Measurements from ENCODE around the gene RUNX1.
A peak's percentile ranks its signal among the peaks of the same experiment; 100 is the strongest.

RUNX1 gene

DNA sequence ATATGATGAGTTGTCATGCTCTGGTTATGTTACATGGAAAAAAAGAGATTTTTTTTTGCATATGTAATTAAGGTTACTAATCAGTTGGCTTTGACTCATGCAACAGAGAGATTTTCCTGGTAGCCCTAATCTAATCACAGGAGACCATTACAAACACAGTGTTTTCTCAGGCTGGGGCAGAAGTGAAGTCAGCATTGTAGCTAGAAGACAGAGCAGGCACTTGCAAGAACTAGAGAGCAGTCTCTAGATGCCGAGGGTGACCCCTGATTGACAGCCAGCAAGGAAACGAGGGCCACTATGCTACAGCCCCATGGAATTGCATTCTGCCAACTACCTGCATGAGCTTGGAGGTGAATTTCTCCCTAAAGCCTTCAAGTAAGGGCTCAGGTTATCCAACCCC lies 151.3 kb downstream of the RUNX1 start:
- no peak for DNase-seq
- intact Hi-C loops (cut with DNase I): no loop called here

DNA sequence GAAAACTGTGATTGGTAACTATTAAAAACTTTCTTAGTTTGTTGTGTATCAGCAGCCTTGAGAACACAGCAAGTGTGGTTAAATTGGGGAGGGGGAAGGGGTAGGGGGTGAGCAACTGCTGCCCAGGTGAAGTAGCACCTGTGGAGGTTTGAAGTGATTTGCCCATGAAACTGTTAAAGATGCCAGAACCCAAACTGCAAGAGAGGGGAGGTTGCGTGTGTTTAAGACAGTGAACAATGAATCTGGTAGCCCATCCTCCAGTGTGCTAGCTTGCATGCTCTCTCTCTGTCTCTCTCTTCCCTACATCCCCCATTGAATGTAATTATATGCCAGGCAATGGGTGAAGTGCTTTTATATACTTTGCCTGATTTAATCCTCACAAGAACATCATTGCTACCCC lies 154.7 kb downstream of the RUNX1 start:
- DNase-seq: no peak
- intact Hi-C loops (cut with DNase I): no loop called here

DNA sequence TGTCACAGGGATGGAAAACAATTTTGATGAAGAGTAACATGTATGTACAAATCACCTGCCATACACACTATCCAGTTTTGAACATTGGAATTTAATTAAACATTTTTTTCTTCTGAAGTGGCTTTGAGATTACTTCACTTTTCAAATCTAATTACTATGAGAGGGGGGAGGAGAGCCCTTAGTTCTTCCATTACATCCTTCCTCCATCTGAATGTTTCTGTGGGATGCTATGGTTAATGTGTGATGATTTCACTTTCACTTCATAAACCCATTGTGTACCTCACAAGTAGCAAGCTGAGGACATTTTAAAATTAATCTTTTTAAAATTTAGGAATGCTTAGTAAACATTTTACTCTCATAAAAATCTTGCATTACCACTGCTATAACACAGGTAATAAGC lies 156.9 kb downstream of the RUNX1 start:
- DNase-seq: no peak
- intact Hi-C loops (cut with DNase I): no loop called here

DNA sequence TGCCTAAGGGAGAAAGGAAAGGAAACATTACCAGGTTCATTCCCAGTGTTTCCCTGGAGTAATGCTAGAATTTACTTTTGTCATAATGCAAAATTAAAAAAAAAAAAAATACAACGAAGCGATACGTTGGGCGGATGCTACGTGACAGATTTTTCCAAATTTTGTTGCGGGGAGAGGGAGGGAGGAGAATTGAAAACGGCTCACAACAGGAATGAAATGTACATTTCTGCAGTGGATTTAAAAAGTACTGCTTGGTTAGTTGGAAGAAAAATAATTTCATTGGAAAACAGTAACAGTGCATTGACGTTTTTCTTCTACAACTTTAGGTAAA lies 157.5 kb downstream of the RUNX1 start:
- intact Hi-C loops (cut with DNase I): no loop called here

DNA sequence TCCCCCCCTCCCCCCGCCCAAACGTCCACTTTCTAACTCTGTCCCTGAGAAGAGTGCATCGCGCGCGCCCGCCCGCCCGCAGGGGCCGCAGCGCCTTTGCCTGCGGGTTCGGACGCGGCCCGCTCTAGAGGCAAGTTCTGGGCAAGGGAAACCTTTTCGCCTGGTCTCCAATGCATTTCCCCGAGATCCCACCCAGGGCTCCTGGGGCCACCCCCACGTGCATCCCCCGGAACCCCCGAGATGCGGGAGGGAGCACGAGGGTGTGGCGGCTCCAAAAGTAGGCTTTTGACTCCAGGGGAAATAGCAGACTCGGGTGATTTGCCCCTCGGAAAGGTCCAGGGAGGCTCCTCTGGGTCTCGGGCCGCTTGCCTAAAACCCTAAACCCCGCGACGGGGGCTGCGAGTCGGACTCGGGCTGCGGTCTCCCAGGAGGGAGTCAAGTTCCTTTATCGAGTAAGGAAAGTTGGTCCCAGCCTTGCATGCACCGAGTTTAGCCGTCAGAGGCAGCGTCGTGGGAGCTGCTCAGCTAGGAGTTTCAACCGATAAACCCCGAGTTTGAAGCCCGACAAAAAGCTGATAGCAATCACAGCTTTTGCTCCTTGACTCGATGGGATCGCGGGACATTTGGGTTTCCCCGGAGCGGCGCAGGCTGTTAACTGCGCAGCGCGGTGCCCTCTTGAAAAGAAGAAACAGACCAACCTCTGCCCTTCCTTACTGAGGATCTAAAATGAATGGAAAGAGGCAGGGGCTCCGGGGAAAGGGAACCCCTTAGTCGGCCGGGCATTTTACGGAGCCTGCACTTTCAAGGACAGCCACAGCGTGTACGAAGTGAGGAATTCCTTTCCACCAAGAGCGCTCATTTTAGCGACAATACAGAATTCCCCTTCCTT lies 158.1 kb downstream of the RUNX1 start:
- intact Hi-C loops (cut with DNase I): no loop called here
- DNase-seq: peak in 16 of 42 donors; percentile 10 to 52 (median 24)

More for the DNA sequence above, 157.5 kb downstream of the RUNX1 start:
- no peak for DNase-seq

DNA sequence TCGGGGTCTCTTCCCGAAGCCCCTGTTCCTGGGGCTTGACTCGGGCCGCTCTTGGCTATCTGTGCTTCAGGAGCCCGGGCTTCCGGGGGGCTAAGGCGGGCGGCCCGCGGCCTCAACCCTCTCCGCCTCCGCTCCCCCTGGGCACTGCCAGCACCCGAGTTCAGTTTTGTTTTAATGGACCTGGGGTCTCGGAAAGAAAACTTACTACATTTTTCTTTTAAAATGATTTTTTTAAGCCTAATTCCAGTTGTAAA lies 158.7 kb downstream of the RUNX1 start:
- DNase-seq: no peak
- intact Hi-C loops (cut with DNase I): no loop called here

DNA sequence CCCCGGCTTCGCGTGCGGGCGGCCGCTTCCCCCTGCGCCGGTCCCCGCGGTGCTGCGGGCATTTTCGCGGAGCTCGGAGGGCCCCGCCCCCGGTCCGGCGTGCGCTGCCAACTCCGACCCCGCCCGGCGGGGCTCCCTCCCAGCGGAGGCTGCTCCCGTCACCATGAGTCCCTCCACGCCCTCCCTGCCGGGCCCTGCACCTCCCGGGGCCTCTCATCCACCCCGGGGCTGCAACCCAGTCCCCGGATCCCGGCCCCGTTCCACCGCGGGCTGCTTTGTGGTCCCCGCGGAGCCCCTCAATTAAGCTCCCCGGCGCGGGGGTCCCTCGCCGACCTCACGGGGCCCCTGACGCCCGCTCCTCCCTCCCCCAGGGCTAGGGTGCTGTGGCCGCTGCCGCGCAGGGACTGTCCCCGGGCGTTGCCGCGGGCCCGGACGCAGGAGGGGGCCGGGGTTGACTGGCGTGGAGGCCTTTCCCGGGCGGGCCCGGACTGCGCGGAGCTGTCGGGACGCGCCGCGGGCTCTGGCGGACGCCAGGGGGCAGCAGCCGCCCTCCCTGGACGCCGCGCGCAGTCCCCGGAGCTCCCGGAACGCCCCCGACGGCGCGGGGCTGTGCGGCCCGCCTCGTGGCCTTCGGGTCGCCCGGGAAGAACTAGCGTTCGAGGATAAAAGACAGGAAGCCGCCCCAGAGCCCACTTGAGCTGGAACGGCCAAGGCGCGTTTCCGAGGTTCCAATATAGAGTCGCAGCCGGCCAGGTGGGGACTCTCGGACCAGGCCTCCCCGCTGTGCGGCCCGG lies 159.2 kb downstream of the RUNX1 start:
- intact Hi-C loops (cut with DNase I): no loop called here
- DNase-seq: peak in 39 of 42 donors; percentile 16 to 78 (median 55)

DNA sequence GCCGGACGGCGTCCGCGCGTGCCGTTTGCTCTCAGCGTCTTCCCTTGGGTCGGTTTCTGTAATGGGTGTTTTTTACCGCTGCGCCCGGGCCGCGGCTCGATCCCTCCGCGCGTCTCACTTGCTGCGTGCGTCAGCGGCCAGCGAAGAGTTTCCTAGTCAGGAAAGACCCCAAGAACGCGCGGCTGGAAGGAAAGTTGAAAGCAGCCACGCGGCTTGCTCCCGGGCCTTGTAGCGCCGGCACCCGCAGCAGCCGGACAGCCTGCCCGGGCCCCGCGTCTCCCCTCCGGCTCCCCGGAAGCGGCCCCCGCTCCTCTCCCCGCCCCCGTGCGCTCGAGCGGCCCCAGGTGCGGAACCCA lies 159.8 kb downstream of the RUNX1 start:
- intact Hi-C loops (cut with DNase I): no loop called here
- peak in 17 of 42 donors; percentile 6 to 66 (median 33) for DNase-seq

DNA sequence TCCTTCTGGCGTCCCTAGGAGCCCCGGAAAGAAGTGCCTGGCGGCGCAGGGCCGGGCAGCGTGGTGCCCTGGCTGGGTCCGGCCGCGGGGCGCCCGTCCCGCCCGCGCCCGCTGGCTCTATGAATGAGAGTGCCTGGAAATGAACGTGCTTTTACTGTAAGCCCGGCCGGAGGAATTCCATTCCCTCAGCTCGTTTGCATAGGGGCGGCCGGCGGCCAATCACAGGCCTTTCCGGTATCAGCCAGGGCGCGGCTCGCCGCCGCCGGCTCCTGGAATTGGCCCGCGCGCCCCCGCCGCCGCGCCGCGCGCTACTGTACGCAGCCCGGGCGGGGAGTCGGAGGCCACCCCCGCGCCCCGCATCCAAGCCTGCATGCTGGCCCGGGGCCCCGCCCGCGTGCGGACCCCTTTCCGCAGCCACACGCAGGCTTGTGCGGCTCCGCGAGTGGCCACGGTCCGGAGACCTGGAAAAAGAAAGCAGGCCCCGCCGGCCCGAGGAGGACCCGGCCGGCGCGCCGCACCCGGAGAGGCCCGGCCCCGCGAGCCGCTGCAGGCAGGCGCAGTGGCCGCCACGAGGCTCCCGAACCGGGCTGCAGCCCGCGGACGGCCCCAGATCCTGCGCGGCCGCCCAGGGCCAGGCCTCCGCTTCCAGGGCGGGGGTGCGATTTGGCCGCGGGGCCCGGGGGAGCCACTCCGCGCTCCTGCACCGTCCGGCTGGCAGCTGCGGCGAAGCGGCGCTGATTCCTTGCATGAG lies 160.4 kb downstream of the RUNX1 start:
- intact Hi-C loops (cut with DNase I): no loop called here
- DNase-seq: peak; percentile 46 to 88 (median 70)

DNA sequence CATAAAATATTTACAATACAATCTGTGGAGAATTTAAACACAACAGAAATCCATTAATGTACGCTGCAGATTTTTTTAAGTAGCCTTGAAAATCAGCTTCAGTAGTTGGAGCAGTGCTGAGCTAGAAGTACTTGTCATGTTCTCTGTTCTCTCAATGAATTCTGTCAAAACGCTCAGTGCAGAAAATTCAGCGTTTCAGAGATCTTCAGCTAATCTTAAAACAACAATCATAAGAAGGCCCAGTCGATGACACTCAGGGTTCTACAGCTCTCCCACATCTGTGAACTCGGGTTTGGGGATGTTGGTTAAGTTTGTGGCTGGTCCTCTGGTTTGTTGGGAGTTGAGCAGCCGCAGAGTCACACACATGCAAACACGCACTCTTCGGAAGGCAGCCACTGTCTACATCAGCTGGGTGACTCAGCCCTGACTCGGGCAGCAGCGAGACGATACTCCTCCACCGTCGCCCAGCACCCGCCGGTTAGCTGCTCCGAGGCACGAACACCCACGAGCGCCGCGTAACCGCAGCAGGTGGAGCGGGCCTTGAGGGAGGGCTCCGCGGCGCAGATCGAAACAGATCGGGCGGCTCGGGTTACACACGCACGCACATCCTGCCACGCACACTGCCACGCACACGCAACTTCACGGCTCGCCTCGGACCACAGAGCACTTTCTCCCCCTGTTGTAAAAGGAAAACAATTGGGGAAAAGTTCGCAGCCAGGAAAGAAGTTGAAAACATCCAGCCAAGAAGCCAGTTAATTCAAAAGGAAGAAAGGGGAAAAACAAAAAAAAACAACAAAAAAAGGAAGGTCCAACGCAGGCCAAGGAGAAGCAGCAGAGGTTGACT lies 161.2 kb downstream of the RUNX1 start:
- DNase-seq: peak; percentile 47 to 94 (median 77)
- intact Hi-C loops (cut with DNase I): no loop called here

DNA sequence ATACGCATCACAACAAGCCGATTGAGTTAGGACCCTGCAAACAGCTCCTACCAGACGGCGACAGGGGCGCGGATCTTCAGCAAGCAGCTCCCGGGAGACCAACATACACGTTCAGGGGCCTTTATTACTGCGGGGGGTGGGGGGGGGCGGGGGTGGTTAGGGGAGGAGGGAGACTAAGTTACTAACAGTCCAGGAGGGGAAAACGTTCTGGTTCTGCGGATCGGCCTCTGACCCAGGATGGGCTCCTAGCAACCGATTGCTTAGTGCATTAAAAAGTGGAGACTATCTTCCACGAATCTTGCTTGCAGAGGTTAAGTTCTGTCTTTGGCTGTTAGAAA lies 162.0 kb downstream of the RUNX1 start:
- peak in 1 of 42 donors; percentile 23 for DNase-seq
- intact Hi-C loops (cut with DNase I): no loop called here

DNA sequence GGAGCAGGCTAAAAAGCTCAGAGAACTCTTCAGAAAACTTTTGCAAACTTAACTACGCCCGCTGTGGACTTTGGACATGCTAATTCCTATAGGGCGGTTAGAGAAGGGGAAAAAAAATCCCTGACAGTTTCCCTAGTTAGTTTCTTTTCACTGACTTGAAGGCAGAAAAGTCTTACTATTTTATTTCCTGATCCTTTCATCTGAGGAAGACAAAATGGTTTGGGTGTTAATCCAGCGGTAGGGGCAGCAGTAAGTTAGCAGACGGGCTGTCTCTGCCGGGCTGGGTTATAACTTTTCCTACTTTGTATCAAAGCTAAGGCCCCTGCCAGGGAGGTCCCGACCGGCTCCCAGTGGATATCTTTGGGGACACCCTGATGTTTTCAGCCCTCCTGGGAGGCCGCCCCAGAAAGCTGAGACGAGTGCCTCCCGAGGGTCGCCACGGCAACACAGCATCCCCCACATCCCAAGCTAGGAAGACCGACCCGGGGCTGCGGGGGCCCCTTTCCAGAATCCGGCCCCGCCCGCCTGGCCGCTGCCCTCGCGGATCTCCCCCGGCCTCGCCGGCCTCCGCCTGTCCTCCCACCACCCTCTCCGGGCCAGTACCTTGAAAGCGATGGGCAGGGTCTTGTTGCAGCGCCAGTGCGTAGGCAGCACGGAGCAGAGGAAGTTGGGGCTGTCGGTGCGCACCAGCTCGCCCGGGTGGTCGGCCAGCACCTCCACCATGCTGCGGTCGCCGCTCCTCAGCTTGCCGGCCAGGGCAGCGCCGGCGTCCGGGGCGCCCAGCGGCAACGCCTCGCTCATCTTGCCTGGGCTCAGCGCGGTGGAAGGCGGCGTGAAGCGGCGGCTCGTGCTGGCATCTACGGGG lies 162.6 kb downstream of the RUNX1 start:
- DNase-seq: peak in 2 of 42 donors; percentile 15 to 42
- intact Hi-C loops (cut with DNase I): no loop called here

DNA sequence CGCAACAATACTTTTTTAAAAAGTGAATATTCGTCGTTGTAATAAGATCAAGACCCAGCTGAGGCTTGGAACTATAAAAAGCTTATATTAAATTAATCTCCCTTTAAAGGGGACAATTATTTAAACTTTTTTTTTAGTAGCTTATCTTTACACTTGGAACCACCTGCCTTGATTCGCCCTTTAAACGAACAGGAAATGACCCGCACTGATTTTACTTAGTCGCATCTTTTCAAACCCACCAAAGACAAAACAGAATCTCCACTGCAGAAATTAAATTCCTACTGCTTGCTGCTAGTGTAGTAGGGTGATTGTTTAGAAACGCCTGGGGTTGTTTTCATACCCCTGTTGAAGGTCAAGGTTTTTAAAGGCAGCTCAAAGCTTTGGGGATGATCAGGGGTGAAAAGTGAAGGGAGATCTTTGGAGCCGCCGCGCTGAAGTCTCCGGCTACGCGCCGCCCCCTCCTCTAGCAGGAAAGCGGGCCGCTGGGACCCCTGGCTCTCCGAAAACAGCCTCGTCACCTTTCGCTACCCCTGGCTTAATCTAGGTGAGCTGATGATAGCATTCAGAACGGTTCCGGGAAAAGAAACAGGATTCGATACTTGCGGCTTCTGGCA lies 163.4 kb downstream of the RUNX1 start:
- DNase-seq: peak in 1 of 42 donors; percentile 21
- intact Hi-C loops (cut with DNase I): no loop called here

DNA sequence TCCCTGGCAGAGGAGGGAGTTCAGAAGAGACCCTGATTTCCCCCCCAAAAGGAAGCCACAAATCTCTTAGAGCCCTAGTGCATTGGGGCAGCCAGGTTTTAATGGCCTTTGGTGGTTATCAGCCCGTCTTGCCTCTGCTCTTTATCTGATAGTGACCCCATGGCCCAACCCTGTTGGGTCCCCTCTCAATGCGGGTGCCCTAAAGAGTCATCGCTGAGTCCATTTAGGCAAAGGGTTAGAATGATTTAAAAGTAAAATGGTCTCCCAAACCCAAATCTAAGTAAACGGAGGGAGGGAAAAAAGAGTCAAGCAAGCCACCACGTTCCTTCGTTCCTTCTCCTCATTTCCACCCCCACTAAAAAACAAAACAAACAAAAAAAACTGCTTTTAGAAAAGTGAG lies 164.0 kb downstream of the RUNX1 start:
- intact Hi-C loops (cut with DNase I): no loop called here
- DNase-seq: no peak

DNA sequence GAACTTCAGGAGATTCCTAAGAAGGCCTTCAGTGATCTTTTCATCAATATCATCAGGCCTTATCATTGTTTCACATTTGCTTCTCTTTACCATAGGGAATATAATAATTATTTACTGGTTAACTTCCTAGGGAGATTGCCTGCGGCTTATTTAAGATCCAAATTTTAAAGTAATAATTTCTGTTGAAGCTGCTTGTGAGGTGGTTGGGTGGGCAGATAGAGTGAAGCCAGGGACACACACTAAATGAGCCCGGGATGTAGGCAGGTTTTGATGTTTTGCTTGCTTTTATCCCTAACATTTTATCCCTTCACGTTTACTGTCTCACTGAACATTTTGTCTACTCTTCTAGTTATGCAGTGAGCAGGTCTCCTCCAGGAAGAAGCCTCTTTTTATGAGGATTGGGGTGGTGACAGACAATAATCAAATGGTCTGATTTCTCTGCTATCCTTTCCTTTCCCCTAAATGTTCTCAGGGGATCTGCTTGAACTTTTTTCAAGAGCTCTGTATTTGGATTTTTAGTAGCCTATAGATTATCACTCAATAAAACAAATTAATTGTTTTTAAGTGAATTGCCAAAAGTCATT lies 164.7 kb downstream of the RUNX1 start:
- DNase-seq: no peak
- intact Hi-C loops (cut with DNase I): no loop called here

DNA sequence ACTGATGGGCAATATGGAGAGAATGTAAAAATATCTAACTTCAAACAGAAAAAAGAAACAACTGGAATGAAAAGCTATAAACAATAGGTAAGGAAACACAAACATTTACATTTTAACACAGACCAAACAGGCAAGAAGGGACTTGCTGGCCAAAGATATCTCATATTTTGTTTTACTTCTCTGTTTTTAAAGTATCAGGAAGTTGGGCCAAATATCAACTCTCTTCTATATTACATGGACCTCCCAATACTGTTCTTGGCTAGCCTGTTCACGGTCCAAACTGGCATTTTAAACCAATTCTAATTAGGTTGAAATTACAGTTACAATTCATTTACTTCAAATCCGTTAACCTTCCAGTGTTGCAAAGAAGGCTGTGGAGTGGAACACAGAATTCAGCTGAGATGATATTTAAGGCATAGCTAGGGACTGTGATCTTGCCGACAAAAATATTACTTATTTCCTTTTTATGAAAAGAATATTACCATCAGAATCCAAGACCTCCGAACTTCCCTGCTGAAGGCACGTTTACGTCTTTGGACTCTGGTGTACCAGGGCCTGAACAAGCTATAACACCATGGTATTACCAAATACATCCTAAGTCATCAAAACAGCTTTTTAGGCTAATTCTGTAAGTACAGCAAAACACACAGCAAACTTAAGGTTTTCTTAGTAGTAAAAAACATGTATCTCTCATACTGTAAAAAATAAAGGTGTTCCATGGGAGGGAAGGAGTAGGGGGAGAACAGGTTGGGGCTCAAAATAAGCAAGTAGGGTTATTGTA lies 165.4 kb downstream of the RUNX1 start:
- DNase-seq: no peak
- intact Hi-C loops (cut with DNase I): no loop called here

DNA sequence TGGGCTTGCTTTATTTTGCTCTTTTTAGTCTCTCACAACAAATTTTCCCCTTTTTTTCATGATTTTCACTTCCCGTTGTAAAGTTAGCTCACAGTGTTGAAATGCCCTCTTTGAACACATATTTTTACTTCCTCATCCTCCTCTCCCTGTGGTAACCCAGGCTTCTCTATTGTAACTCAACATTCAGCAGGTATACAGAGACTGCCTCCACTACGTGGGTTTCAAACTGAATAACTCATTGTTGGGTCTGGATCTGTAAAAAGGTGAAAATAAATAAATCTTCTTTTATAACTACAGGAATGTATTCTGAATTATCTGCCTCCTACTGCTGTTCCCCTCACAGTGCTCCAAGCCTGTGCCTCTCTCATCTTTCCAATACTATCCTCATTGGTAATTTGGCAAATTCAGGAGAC lies 166.4 kb downstream of the RUNX1 start:
- peak in 1 of 42 donors; percentile 9 for DNase-seq
- intact Hi-C loops (cut with DNase I): no loop called here

Measured in head of caudate nucleus (tissue), 42 donors.